ENCODE results near the gene ZNF615. TPM values are rescaled to one million over a fixed set of nuclear protein-coding genes. Genes with fewer than 3 reads are reported as not detected.
"Not testable (repeated sequence)": the region's sequence is repeated elsewhere in the genome, so short reads cannot be mapped to it uniquely, and the experiment has no call there.

ZNF615 gene
- total RNA-seq, 1 donor from 2014 or later, result 13.5 TPM

GRCh38 chr19:51965583-51965982 lies 42.4 kb downstream of the ZNF615 start:
- no peaks in the 10 kb centered on the region for H3K4me1 Mint-ChIP-seq
- peaks cover 62% of the 10 kb centered on the region for H3K9me3 Mint-ChIP-seq
- DNase-seq (no peak), ATAC-seq (ENCODE audit: low read depth) (no peak)
- no peak overlapping the region for H3K4me3 Mint-ChIP-seq
- peaks cover 89% of the 10 kb centered on the region for H3K36me3 Mint-ChIP-seq (ENCODE audit: low read depth)
- no peaks in the 10 kb centered on the region for H3K27me3 Mint-ChIP-seq
- TF ChIP-seq CTCF (IDR thresholded peaks at IDR 0.05), result no peak
- intact Hi-C loops (cut with micrococcal nuclease), result no loop called here
- POLR2A ChIA-PET, result no interaction called here
- CTCF ChIA-PET, result no interaction called here
- no peak overlapping the region for H3K27ac Mint-ChIP-seq

GRCh38 chr19:51960621-51961233 lies 47.3 kb downstream of the ZNF615 start:
- H3K4me3 Mint-ChIP-seq; H3K4me1 Mint-ChIP-seq; H3K27ac Mint-ChIP-seq; H3K27me3 Mint-ChIP-seq; CTCF ChIA-PET; DNase-seq; ATAC-seq (ENCODE audit: low read depth); intact Hi-C loops (cut with micrococcal nuclease); POLR2A ChIA-PET: not testable (repeated sequence)
- peaks cover 68% of the 10 kb centered on the region for H3K9me3 Mint-ChIP-seq
- peaks cover 82% of the 10 kb centered on the region for H3K36me3 Mint-ChIP-seq (ENCODE audit: low read depth)

- no peak for TF ChIP-seq CTCF (IDR thresholded peaks at IDR 0.05)
- Mint-ChIP-seq H3K4me3 (no peak overlapping the region), H3K9me3 (peaks cover 64% of the 10 kb centered on the region), H3K27me3 (no peaks in the 10 kb centered on the region), H3K36me3 (ENCODE audit: low read depth) (peaks cover 73% of the 10 kb centered on the region), H3K4me1 (no peaks in the 10 kb centered on the region), H3K27ac (no peak overlapping the region)
- intact Hi-C loops (cut with micrococcal nuclease), result no loop called here
- ChIA-PET CTCF (no interaction called here), POLR2A (no interaction called here)
- ATAC-seq (ENCODE audit: low read depth) (no peak), DNase-seq (no peak)
These were observed 48.2 kb downstream of the ZNF615 start for GRCh38 chr19:51959791-51960190.

- DNase-seq; H3K4me1 Mint-ChIP-seq; H3K4me3 Mint-ChIP-seq; CTCF ChIA-PET; intact Hi-C loops (cut with micrococcal nuclease); ATAC-seq (ENCODE audit: low read depth); H3K27me3 Mint-ChIP-seq; POLR2A ChIA-PET; H3K27ac Mint-ChIP-seq: not testable (repeated sequence)
- Mint-ChIP-seq H3K9me3 (peaks cover 56% of the 10 kb centered on the region), H3K36me3 (ENCODE audit: low read depth) (peaks cover 58% of the 10 kb centered on the region)
These were observed 50.2 kb downstream of the ZNF615 start for GRCh38 chr19:51957846-51958245.

- POLR2A ChIA-PET, result no interaction called here
- ATAC-seq (ENCODE audit: low read depth) (no peak), DNase-seq (no peak)
- Mint-ChIP-seq H3K9me3 (peaks cover 51% of the 10 kb centered on the region), H3K4me3 (no peak overlapping the region), H3K36me3 (ENCODE audit: low read depth) (peaks cover 50% of the 10 kb centered on the region), H3K27me3 (no peaks in the 10 kb centered on the region), H3K27ac (no peak overlapping the region), H3K4me1 (no peaks in the 10 kb centered on the region)
- TF ChIP-seq CTCF (IDR thresholded peaks at IDR 0.05), result no peak
- CTCF ChIA-PET, result no interaction called here
- intact Hi-C loops (cut with micrococcal nuclease), result no loop called here
These were observed 59.0 kb downstream of the ZNF615 start for GRCh38 chr19:51948975-51949374.

GRCh38 chr19:51946602-51947001 lies 61.4 kb downstream of the ZNF615 start:
- Mint-ChIP-seq H3K4me1 (no peaks in the 10 kb centered on the region), H3K9me3 (peaks cover 62% of the 10 kb centered on the region), H3K36me3 (ENCODE audit: low read depth) (peaks cover 65% of the 10 kb centered on the region), H3K4me3 (no peak overlapping the region), H3K27ac (no peak overlapping the region), H3K27me3 (no peaks in the 10 kb centered on the region)
- ATAC-seq (ENCODE audit: low read depth) (no peak), DNase-seq (no peak)
- CTCF ChIA-PET, result no interaction called here
- TF ChIP-seq CTCF (IDR thresholded peaks at IDR 0.05), result no peak
- POLR2A ChIA-PET, result no interaction called here
- intact Hi-C loops (cut with micrococcal nuclease), result no loop called here

Measured in activated B cell treated with CpG ODN at 0.5 μM for 24 hours (primary cell).